H1 (cell line): Measurements from ENCODE around the gene EPHA10. TPM values are rescaled to one million over a fixed set of nuclear protein-coding genes. Genes with fewer than 3 reads are reported as not detected.
A peak's percentile ranks its signal among the peaks of the same experiment; 100 is the strongest.

Experiments used
- ASH2L ChIP-seq: fragments of 200-600, 300-600 bp; sonication (generic); IDR thresholded peaks from one replicate; pipeline ENCODE4 v1.7.1; 2017; ENCODE audit warnings: low read length
- ATF3 ChIP-seq: IDR thresholded peaks from 2 replicates; pipeline ENCODE4 v1.6.1; 2011; ENCODE audit warnings: low read depth, mild to moderate bottlenecking, low read length; ENCODE audit not compliant: insufficient read depth
- BRCA1 ChIP-seq: IDR thresholded peaks from 2 replicates; pipeline ENCODE4 v1.6.1; 2012; ENCODE audit warnings: low read depth, low read length, improper control_type of control experiment
- CBX5 ChIP-seq: fragments of 300-800, 300-1000 bp; sonication (generic); IDR thresholded peaks from 2 replicates; pipeline ENCODE4 v1.7.1; 2016; ENCODE audit warnings: antibody characterized with exemption, low read length, low read depth
- CREB1 ChIP-seq: IDR thresholded peaks from 2 replicates; pipeline ENCODE4 v1.6.1; 2012; ENCODE audit warnings: inconsistent platforms
- CTBP2 ChIP-seq: IDR thresholded peaks from 2 replicates; pipeline ENCODE4 v1.7.0; 2011; ENCODE audit warnings: borderline replicate concordance, mild to moderate bottlenecking, moderate library complexity, mixed read lengths, low read length; ENCODE audit not compliant: insufficient read depth, insufficient read length
- HDAC6 ChIP-seq: IDR thresholded peaks from one replicate; pipeline ENCODE4 v1.7.1; 2012; ENCODE audit warnings: low read depth, mild to moderate bottlenecking, inconsistent platforms, low read length, moderate library complexity
- JUN ChIP-seq: IDR thresholded peaks from 2 replicates; pipeline ENCODE4 v1.6.1; 2011; ENCODE audit warnings: low read depth, mild to moderate bottlenecking, improper control_type of control experiment, low read length
- JUND ChIP-seq: IDR thresholded peaks from 2 replicates; pipeline ENCODE4 v1.6.1; 2011; ENCODE audit warnings: mild to moderate bottlenecking, improper control_type of control experiment, low read length
- KDM4A ChIP-seq: IDR thresholded peaks from one replicate; pipeline ENCODE4 v1.7.1; 2012; ENCODE audit warnings: low read depth, mild to moderate bottlenecking, moderate library complexity, low read length, inconsistent platforms; ENCODE audit not compliant: severe bottlenecking
- MAX ChIP-seq: IDR thresholded peaks from 2 replicates; pipeline ENCODE4 v1.6.1; 2012; ENCODE audit warnings: inconsistent platforms
- PHF8 ChIP-seq: fragments of 200-600 bp; sonication (generic); conservative IDR thresholded peaks from 2 replicates; pipeline ENCODE4 v1.7.1; 2012; ENCODE audit warnings: low read depth, mild to moderate bottlenecking, inconsistent platforms, low read length, moderate library complexity
- POU5F1 ChIP-seq: IDR thresholded peaks from 2 replicates; pipeline ENCODE4 v1.6.1; 2011; ENCODE audit warnings: low read depth, mild to moderate bottlenecking, low read length, moderate library complexity
- RNF2 ChIP-seq: fragments of 200-900, 300-1000 bp; sonication (generic); IDR thresholded peaks from 2 replicates; pipeline ENCODE4 v1.7.1; 2016; ENCODE audit warnings: borderline replicate concordance, low read depth, mild to moderate bottlenecking, antibody characterized with exemption, low read length; ENCODE audit not compliant: poor library complexity, severe bottlenecking; ENCODE audit errors: missing control alignments
- SIRT6 ChIP-seq: IDR thresholded peaks from one replicate; pipeline ENCODE4 v1.7.1; 2012; ENCODE audit warnings: low read length, inconsistent platforms
- SIX5 ChIP-seq: IDR thresholded peaks from 2 replicates; pipeline ENCODE4 v1.6.1; 2011; ENCODE audit warnings: mild to moderate bottlenecking, low read depth, low read length
- SP2 ChIP-seq: IDR thresholded peaks from 2 replicates; pipeline ENCODE4 v1.6.1; 2012; ENCODE audit warnings: mild to moderate bottlenecking, low read length, inconsistent platforms
- SUZ12 ChIP-seq: fragments of 200-600 bp; sonication (generic); IDR thresholded peaks from 2 replicates; pipeline ENCODE4 v1.6.1; 2012; ENCODE audit warnings: mild to moderate bottlenecking, inconsistent platforms, low read length, moderate library complexity, mixed read lengths
- ZNF274 ChIP-seq: IDR thresholded peaks from 2 replicates; pipeline ENCODE4 v1.7.0; 2012; ENCODE audit warnings: low read length, borderline replicate concordance; ENCODE audit errors: extremely low read depth
- polyA plus RNA-seq, 7 experiments: library from polyadenylated mRNA; depleted of rRNA in 3 of 7; stranded (reverse) in 5 of 7; unstranded in 2 of 7; fragments of >200 nt in 5 of 7; fragments of 200-250 nt in 2 of 7; gene quantifications; 1 replicate in 5 of 7; 2 replicates in 1 of 7; 4 replicates in 1 of 7; pipeline versions ENCODE4 v1.2.1 to v1.2.3, GENCODE V29; 2011 to 2013; ENCODE audit warnings: missing spikeins in 2 of 7, mixed read lengths in 2 of 7
- total RNA-seq: library from RNA; stranded (reverse); fragmentation: NEBNext Ultra II Directional; extraction: Animal tissue kit (Norgen Biotek cat#: 25700); gene quantifications from 2 replicates; pipeline ENCODE4 v1.2.1, GENCODE V29; 2021

Gene EPHA10
- total and polyA plus RNA-seq, 2 of the 8 experiments (the other 6 are each of a cell fraction or from before 2014, with no cell fraction given), result 0.54 to 1.0 TPM

- TF ChIP-seq ASH2L (no peak), ZNF274 (no peak), RNF2 (no peak), HDAC6 (no peak), POU5F1 (no peak), CREB1 (peak; percentile 76), SIRT6 (no peak), KDM4A (peak; percentile 13), ATF3 (no peak), BRCA1 (no peak), SP2 (no peak), PHF8 (no peak), JUND (no peak), CTBP2 (no peak), SUZ12 (no peak; the same call in 1 of the 2 replicates), SIX5 (no peak), JUN (no peak), CBX5 (no peak), MAX (peak; percentile 85)
Observed at GRCh38 chr1:37764414-37764825, 500 bp downstream of the EPHA10 start (continued).
